OCI-LY3 (cell line): Measurements from ENCODE around the gene CC2D2A.

Experiments
- EZH2phosphoT487 ChIP-seq: fragments of 200-600 bp; shearing (Covaris generic); IDR thresholded peaks from 2 replicates; pipeline ENCODE4 v1.6.1; 2018; ENCODE audit warnings: antibody characterized with exemption, mixed run types, low read depth
- TF ChIP-seq, protein P1 (sequence below): fragments of 200-600, 300-600 bp; sonication (generic); IDR thresholded peaks from 2 replicates; pipeline ENCODE4 v1.5.1; 2014; ENCODE audit warnings: antibody characterized with exemption, low read length, low read depth

GRCh38 chr4:15455290-15455689, 14.4 kb upstream of the CC2D2A start:
- TF ChIP-seq, protein P1, sequence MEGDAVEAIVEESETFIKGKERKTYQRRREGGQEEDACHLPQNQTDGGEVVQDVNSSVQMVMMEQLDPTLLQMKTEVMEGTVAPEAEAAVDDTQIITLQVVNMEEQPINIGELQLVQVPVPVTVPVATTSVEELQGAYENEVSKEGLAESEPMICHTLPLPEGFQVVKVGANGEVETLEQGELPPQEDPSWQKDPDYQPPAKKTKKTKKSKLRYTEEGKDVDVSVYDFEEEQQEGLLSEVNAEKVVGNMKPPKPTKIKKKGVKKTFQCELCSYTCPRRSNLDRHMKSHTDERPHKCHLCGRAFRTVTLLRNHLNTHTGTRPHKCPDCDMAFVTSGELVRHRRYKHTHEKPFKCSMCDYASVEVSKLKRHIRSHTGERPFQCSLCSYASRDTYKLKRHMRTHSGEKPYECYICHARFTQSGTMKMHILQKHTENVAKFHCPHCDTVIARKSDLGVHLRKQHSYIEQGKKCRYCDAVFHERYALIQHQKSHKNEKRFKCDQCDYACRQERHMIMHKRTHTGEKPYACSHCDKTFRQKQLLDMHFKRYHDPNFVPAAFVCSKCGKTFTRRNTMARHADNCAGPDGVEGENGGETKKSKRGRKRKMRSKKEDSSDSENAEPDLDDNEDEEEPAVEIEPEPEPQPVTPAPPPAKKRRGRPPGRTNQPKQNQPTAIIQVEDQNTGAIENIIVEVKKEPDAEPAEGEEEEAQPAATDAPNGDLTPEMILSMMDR: no peak
- no peak for TF ChIP-seq EZH2phosphoT487
